Measurements from ENCODE around the gene ACTN2. TPM values are rescaled to one million over a fixed set of nuclear protein-coding genes. Genes with fewer than 3 reads are reported as not detected.

ACTN2 gene
- total and polyA plus RNA-seq, 2 experiments from 2014 or later, result 303 to 814 TPM

DNA sequence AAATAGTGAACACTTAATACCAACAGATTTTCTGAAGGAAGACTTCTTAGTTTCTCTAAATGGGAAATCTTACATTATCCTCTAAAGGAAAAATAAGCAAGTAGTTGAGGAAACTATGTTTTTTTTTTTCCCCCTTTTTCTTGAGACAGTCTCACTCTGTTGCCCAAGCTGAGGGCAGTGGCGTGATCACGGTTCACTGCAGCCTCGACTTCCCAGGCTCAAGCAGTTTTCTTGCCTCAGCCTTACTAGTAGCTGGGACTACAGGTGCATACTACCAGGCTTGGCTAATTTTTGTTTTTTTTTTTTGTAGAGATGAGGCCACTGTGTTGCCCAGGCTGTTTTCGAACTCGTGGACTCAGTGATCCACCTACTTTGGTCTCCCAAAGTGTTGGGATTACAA, 112.7 kb downstream of the ACTN2 start:
- TF ChIP-seq, protein P1, sequence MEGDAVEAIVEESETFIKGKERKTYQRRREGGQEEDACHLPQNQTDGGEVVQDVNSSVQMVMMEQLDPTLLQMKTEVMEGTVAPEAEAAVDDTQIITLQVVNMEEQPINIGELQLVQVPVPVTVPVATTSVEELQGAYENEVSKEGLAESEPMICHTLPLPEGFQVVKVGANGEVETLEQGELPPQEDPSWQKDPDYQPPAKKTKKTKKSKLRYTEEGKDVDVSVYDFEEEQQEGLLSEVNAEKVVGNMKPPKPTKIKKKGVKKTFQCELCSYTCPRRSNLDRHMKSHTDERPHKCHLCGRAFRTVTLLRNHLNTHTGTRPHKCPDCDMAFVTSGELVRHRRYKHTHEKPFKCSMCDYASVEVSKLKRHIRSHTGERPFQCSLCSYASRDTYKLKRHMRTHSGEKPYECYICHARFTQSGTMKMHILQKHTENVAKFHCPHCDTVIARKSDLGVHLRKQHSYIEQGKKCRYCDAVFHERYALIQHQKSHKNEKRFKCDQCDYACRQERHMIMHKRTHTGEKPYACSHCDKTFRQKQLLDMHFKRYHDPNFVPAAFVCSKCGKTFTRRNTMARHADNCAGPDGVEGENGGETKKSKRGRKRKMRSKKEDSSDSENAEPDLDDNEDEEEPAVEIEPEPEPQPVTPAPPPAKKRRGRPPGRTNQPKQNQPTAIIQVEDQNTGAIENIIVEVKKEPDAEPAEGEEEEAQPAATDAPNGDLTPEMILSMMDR (IDR thresholded peaks at IDR 0.05; ENCODE audit: low read depth, low read length), result no peak
- Histone ChIP-seq H3K9me3 (ENCODE audit: low read depth) (no peaks in the 10 kb centered on the region), H3K36me3 (peaks cover 1% of the 10 kb centered on the region), H3K27ac (peak overlapping the region; percentile 53), H3K4me1 (ENCODE audit: low read depth) (peaks cover 26% of the 10 kb centered on the region), H3K4me3 (no peak overlapping the region), H3K27me3 (no peaks in the 10 kb centered on the region)
- no peak for DNase-seq (ENCODE audit: low read depth in 1 of 2, low spot score in 1 of 2)

DNA sequence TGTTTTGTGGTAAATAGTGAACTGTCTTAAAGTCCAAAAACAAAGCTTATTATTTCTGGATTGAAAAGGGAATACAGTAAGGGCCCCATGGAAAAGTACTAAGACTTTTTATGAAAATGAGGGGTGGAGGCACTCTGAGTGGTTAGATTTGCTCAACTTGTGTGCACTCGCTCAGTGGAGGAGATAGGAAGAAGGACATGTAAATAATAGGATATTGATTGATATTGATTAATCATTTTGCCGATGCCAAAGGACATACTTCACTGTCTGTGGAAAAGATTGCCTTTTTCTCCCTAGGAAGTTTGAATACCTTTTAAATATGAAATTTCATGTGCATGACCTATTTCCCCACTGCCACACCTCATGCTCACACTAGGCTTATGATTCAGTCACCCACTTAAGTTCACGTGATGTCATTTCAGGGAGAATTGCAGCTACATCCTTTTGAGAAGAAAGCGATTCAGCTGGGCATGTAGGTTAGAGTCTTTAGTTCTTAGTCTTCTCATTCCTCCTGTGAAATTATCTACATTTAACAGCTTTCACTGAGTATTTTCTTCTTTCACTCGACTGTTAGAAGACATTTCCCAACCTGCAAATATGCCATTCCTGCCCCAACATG, 113.8 kb downstream of the ACTN2 start:
- peaks cover 10% of the 10 kb centered on the region for H3K36me3 ChIP-seq
- no peak overlapping the region for H3K4me3 ChIP-seq
- no peak overlapping the region for H3K27ac ChIP-seq
- no peaks in the 10 kb centered on the region for H3K27me3 ChIP-seq
- no peaks in the 10 kb centered on the region for H3K9me3 ChIP-seq (ENCODE audit: low read depth)
- DNase-seq (ENCODE audit: low read depth in 1 of 2, low spot score in 1 of 2), result peak in 1 of 2 donors; percentile 2
- H3K4me1 ChIP-seq (ENCODE audit: low read depth), result peaks cover 26% of the 10 kb centered on the region
- TF ChIP-seq, protein P1 (IDR thresholded peaks at IDR 0.05; ENCODE audit: low read depth, low read length), result no peak

GRCh38 chr1:236800623-236801022, 114.3 kb downstream of the ACTN2 start:
- H3K36me3 ChIP-seq, result peaks cover 11% of the 10 kb centered on the region
- H3K4me1 ChIP-seq (ENCODE audit: low read depth), result peaks cover 26% of the 10 kb centered on the region
- H3K4me3 ChIP-seq, result no peak overlapping the region
- DNase-seq (ENCODE audit: low read depth in 1 of 2, low spot score in 1 of 2), result no peak
- H3K27ac ChIP-seq, result no peak overlapping the region
- H3K27me3 ChIP-seq, result no peaks in the 10 kb centered on the region
- no peaks in the 10 kb centered on the region for H3K9me3 ChIP-seq (ENCODE audit: low read depth)
- TF ChIP-seq, protein P1 (IDR thresholded peaks at IDR 0.05; ENCODE audit: low read depth, low read length), result no peak

DNA sequence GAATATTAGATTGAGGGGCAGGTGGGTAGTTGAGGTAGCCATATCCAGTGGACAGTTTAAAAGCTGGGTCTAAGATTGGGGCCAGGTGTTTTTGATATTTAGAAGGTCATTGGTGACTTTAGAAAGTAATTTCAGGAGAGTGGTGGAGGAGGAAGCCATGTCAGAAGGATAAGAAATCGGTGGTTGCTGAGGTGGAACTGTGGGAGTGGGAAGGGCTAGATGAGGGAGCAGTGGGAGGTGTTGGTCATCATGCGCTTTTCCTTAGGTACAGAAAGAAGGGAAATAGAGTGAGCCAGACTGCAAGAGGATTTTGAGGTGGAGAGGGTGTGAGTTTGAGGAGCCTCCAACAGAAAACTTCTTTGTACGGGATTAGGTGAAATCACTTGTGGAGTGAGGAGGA, 116.0 kb downstream of the ACTN2 start:
- Histone ChIP-seq H3K4me1 (ENCODE audit: low read depth) (peaks cover 18% of the 10 kb centered on the region), H3K27ac (no peak overlapping the region), H3K27me3 (no peaks in the 10 kb centered on the region), H3K36me3 (peaks cover 11% of the 10 kb centered on the region), H3K9me3 (ENCODE audit: low read depth) (no peaks in the 10 kb centered on the region), H3K4me3 (no peak overlapping the region)
- TF ChIP-seq, protein P1 (IDR thresholded peaks at IDR 0.05; ENCODE audit: low read depth, low read length), result no peak
- DNase-seq (ENCODE audit: low read depth in 1 of 2, low spot score in 1 of 2), result no peak

- H3K27me3 ChIP-seq, result no peaks in the 10 kb centered on the region
- H3K4me3 ChIP-seq, result no peak overlapping the region
- H3K4me1 ChIP-seq (ENCODE audit: low read depth), result no peaks in the 10 kb centered on the region
- peaks cover 26% of the 10 kb centered on the region for H3K36me3 ChIP-seq
- H3K9me3 ChIP-seq (ENCODE audit: low read depth), result no peaks in the 10 kb centered on the region
- no peak overlapping the region for H3K27ac ChIP-seq
- TF ChIP-seq, protein P1 (IDR thresholded peaks at IDR 0.05; ENCODE audit: low read depth, low read length), result no peak
- no peak for DNase-seq (ENCODE audit: low read depth in 1 of 2, low spot score in 1 of 2)
These were observed 120.3 kb downstream of the ACTN2 start for GRCh38 chr1:236806634-236807033.
